Thyroid gland (tissue), 4 donors: ENCODE results near the gene NKX3-2. TPM values are rescaled to one million over a fixed set of nuclear protein-coding genes. Genes with fewer than 3 reads are reported as not detected.

Experiments
- DNase-seq, 2 donors: peaks; one replicate each; pipeline ENCODE4 v3.0.0-alpha.2; 2019
- H3K27ac ChIP-seq, 3 donors: fragments of 200-600 bp; sonication (generic); 1 replicate in 2 of 3; 2 replicates in 1 of 3; pipeline ENCODE4 v1.5.1; 2016 to 2019; ENCODE audit warnings: mild to moderate bottlenecking in 1 of 3, moderate library complexity in 1 of 3
- H3K27me3 ChIP-seq: fragments of 200-600 bp; sonication (generic); one replicate; pipeline ENCODE4 v1.5.1; 2019
- H3K36me3 ChIP-seq, 2 donors: fragments of 200-600 bp; sonication (generic); one replicate each; pipeline ENCODE4 v1.5.1; 2016 to 2019
- H3K4me1 ChIP-seq, 2 donors: fragments of 200-600 bp; sonication (generic); one replicate each; pipeline ENCODE4 v1.5.1; 2017 to 2019
- H3K4me3 ChIP-seq, 3 donors: fragments of 200-600 bp; sonication (generic); replicated peaks in 1 of 3; 1 replicate in 2 of 3; 2 replicates in 1 of 3; pipeline ENCODE4 v1.5.1; 2016; ENCODE audit warnings: mild to moderate bottlenecking in 1 of 3
- H3K9me3 ChIP-seq: fragments of 200-600 bp; sonication (generic); one replicate; pipeline ENCODE4 v1.5.1; 2017
- POLR2A ChIP-seq, 2 donors: fragments of 450-650 bp; IDR thresholded peaks; one replicate each; pipeline ENCODE4 v1.6.1; 2017; ENCODE audit warnings: antibody characterized with exemption in 2 of 2, mild to moderate bottlenecking in 2 of 2, moderate library complexity in 1 of 2
- WGBS, 2 donors: methylation state at CpG; one replicate each; pipeline ENCODE4 v1.1.5; 2017; 5-methylcytosine and 5-hydroxymethylcytosine counted together
- intact Hi-C: fragments of 100-400 bp; cut with DNase I; formaldehyde crosslinking; loops from one replicate; pipeline ENCODE4 v1.15.1; 2023
- total RNA-seq, 4 donors: library from RNA; depleted of rRNA; stranded (reverse); fragments of >200 nt; gene quantifications; one replicate each; pipeline ENCODE4 v1.2.3, GENCODE V29; 2016
- TF ChIP-seq, protein P1 (sequence below), 6 experiments: fragments of 200-600 bp in 3 of 6; fragments of 450-650 bp in 3 of 6; sonication (generic) in 3 of 6; IDR thresholded peaks; one replicate each; pipeline ENCODE4 v1.5.1; 2016 to 2019; ENCODE audit warnings: antibody characterized with exemption in 6 of 6, mild to moderate bottlenecking in 2 of 6, inconsistent platforms in 1 of 6, moderate library complexity in 1 of 6

NKX3-2 gene
- total RNA-seq, 4 donors from 2014 or later = 0.29 to 0.81 (median 0.58) TPM

DNA sequence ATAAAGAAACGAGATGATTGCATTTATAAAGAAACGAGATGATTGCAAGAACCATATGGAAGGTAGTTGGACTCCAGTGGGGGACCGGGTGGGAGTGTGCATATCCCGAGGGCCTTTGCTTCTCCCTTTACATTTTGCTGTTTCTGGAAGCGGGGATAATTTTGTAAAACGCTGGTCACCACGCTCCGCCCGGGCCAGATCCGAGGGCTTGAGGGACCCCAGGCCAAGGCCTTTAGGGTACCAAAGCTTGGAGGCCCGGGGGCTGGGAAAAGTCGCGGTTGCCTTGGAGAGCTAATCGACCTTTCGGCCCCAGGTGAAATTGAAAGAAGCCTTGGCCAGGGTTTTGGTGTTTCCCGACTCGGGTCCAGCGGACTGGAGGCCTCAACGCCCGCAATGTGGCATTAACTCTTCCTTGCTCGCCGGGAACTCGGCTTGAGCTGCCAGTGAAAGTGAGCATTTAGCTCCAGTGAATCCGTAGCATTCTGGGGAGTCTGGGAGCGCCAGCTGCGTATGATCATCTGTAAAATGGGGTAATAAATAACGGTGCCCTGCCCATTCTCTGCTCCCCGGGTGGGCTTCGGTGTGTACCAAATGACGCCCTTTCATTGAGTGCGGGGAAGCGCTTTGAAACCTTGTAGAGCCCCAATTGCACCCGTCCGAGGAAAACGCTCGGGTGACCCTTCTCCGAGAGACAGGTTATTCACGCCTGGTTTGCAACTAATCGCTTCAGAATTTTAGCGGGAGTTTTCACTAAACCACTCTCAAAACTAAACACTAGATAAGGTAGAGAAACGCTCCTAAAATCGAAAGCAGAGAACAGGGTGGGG lies 4.5 kb downstream of the NKX3-2 start:
- DNase-seq = no peak
- Histone ChIP-seq H3K4me3 (no peak overlapping the region), H3K27ac (no peak overlapping the region), H3K36me3 (no peaks in the 10 kb centered on the region), H3K27me3 (peaks cover 67% of the 10 kb centered on the region), H3K9me3 (no peaks in the 10 kb centered on the region), H3K4me1 (peaks cover 8 to 38% of the 10 kb centered on the region in 2 donors)
- TF ChIP-seq, protein P1, sequence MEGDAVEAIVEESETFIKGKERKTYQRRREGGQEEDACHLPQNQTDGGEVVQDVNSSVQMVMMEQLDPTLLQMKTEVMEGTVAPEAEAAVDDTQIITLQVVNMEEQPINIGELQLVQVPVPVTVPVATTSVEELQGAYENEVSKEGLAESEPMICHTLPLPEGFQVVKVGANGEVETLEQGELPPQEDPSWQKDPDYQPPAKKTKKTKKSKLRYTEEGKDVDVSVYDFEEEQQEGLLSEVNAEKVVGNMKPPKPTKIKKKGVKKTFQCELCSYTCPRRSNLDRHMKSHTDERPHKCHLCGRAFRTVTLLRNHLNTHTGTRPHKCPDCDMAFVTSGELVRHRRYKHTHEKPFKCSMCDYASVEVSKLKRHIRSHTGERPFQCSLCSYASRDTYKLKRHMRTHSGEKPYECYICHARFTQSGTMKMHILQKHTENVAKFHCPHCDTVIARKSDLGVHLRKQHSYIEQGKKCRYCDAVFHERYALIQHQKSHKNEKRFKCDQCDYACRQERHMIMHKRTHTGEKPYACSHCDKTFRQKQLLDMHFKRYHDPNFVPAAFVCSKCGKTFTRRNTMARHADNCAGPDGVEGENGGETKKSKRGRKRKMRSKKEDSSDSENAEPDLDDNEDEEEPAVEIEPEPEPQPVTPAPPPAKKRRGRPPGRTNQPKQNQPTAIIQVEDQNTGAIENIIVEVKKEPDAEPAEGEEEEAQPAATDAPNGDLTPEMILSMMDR (IDR thresholded peaks at IDR 0.05) = no peak
- TF ChIP-seq POLR2A (IDR thresholded peaks at IDR 0.05) = no peak
- intact Hi-C loops = loop anchor here (10.0 kb wide), 1 partner anchor 805 kb away; no protein-coding TSS in a partner anchor
- 18 to 22% methylated on average over 32 to 41 of the region's 42 CpGs for WGBS, 2 donors

DNA sequence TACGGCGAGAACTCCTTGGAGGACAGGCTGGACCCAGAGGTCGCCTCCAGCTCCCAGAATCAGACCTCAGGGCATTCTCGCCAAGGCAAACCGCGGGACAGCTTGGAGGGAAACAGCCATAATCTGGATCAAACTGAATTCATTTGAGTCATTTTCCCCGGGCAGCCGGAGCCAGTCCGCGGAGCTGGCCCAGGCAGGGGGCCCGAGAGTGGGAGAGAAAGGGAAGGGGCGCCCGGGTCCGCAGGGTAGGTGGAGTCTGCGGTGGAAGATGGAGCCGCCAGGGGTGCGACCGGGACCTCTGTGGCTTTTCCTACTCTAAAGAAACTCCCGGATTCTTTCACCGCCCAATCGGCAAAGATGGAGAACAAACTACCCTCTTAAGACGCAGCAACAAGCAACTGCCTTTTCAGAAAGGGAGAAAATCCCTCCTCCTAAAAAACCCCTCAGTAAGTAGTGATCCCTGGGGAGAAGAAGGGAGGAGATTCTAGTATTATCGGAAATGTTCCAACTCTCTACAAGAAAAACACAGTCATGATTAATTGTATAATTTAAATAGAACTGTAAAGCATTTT lies 5.2 kb downstream of the NKX3-2 start:
- WGBS, 2 donors = 8% methylated on average over 23 of the region's 23 CpGs
- H3K4me3 ChIP-seq = no peak overlapping the region
- intact Hi-C loops = no loop called here

DNA sequence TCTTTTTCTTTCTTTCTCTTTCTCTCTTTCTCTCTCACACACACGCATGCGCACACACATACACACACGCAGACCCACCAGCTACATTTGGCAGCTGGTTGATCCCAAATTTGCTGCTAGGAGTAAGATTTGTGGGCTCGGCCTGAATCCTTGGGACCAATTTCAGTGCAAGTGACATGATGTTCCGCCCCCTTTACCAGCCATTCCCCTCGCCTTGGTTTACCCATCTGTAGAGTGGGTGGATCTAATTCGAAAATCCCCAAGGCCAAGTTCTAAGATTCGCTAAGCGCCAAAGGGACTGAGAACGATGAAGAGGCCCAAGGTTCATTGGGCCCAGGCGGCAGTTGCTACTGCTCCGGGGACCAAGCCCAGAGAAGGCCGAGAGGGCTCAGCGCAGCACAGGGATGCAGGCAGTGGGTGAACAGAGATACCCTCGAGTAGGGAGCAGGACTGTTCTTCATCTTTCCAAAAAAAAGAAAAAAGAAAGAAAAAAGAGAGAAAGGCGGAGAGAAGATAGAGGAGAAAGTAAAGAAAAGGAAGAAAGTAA lies 5.8 kb downstream of the NKX3-2 start:
- H3K4me3 ChIP-seq = no peak overlapping the region

More for the DNA sequence above, 5.2 kb downstream of the NKX3-2 start:
- no peak for DNase-seq
- H3K36me3 ChIP-seq = no peaks in the 10 kb centered on the region
- H3K4me1 ChIP-seq = peaks cover 8 to 32% of the 10 kb centered on the region in 2 donors
- H3K9me3 ChIP-seq = no peaks in the 10 kb centered on the region
- no peak overlapping the region for H3K27ac ChIP-seq
- TF ChIP-seq, protein P1 (IDR thresholded peaks at IDR 0.05) = no peak
- TF ChIP-seq POLR2A (IDR thresholded peaks at IDR 0.05) = no peak
- H3K27me3 ChIP-seq = peaks cover 71% of the 10 kb centered on the region

DNA sequence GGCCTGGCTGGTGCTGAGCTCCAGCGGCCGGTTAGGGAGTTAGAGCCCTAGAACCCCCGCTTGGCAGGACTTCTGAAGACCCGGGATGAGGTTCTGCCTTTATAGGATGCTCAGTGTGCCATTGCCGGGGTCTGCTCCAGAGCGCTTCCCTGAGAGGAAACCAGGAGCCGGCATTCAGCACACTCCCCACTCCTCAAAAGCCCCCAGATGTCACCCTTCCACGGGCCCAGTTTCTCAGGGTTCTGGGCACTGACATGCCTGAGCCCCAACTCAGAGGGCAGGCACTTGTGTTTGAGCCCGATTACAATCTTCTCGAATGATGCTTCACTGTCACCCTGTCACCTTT lies 6.5 kb downstream of the NKX3-2 start:
- no peak overlapping the region for H3K4me3 ChIP-seq
- H3K4me1 ChIP-seq = peaks cover 8 to 26% of the 10 kb centered on the region in 2 donors
- no peaks in the 10 kb centered on the region for H3K9me3 ChIP-seq
- no peaks in the 10 kb centered on the region for H3K36me3 ChIP-seq
- no peak for DNase-seq
- peaks cover 67% of the 10 kb centered on the region for H3K27me3 ChIP-seq
- 7 to 29% methylated on average over 8 to 10 of the region's 10 CpGs for WGBS, 2 donors
- TF ChIP-seq, protein P1 (IDR thresholded peaks at IDR 0.05) = no peak
- TF ChIP-seq POLR2A (IDR thresholded peaks at IDR 0.05) = no peak
- no peak overlapping the region for H3K27ac ChIP-seq
- intact Hi-C loops = no loop called here

More for the DNA sequence above, 5.8 kb downstream of the NKX3-2 start:
- Histone ChIP-seq H3K36me3 (no peaks in the 10 kb centered on the region), H3K27me3 (peaks cover 71% of the 10 kb centered on the region), H3K4me1 (peaks cover 8 to 26% of the 10 kb centered on the region in 2 donors), H3K27ac (no peak overlapping the region), H3K9me3 (no peaks in the 10 kb centered on the region)
- WGBS, 2 donors = 21 to 29% methylated on average over 16 of the region's 16 CpGs
- intact Hi-C loops = no loop called here
- no peak for TF ChIP-seq POLR2A (IDR thresholded peaks at IDR 0.05)
- TF ChIP-seq, protein P1 (IDR thresholded peaks at IDR 0.05) = no peak
- DNase-seq = no peak
